ENCODE data around the gene BOLA1. TPM values are rescaled to one million over a fixed set of nuclear protein-coding genes. Genes with fewer than 3 reads are reported as not detected.
A peak's percentile ranks its signal among the peaks of the same experiment; 100 is the strongest.

Gene BOLA1
- total RNA-seq, 1 donor from 2014 or later, result 15.6 TPM

DNA sequence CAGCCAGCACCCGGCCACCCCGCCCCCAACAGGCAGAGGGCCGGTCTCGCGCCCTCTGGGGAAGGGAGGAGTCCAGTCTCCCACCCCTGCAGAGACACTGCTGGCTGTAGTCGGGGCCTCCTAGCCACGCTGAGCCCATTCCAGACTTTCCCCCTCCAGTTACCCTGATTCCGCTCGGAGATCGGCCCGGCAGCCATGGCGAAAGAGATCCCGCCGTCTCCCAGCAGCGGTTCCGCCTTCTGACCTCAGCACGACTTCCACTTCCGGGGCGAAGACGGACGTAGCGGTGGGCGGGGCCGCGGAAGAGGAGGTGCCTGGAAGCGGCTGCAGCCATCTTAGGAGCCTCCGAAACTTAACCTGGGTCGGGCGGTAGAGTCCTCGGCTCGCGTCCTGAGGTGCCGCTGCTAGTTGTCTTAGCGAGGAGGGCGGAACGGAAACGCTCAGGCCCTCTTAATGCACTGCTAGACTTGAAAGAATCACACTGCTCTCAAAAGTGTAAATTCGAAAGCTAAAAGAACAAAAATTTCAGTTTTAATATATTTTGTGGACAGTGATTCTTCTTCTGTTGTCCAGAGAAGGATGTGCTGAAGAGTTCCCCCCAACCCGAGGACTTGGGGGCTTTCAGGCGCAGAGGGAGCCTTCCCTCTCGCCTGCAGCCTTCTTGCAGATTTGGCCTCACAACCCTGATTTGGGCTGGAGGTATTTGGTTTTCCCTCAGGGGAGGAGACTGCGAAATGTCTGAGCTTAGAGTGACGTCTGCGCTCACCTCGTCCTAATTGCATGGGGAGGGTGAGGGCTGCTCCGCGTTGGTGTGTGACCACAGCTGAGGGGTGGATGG is 28.4 kb downstream of the BOLA1 start, which contains the start of gene SF3B4:
TSS of gene SF3B4 (minus strand) at position 241 of the 838 bp plus-strand sequence. CDS start at position 197, 44 bp downstream.
- Mint-ChIP-seq H3K27ac (peak within 1 kb of the TSS; percentile 97), H3K27me3 (no peaks in the 10 kb centered on the region), H3K36me3 (peaks cover 47% of the 10 kb centered on the region), H3K9me3 (no peaks in the 10 kb centered on the region), H3K4me1 (ENCODE audit: unreplicated experiment) (peaks cover 17% of the 10 kb centered on the region), H3K4me3 (peak within 1 kb of the TSS; percentile 99)
- DNase-seq (ENCODE audit: extremely low spot score, unreplicated experiment), result peak; percentile 93
- TF ChIP-seq, protein P1, sequence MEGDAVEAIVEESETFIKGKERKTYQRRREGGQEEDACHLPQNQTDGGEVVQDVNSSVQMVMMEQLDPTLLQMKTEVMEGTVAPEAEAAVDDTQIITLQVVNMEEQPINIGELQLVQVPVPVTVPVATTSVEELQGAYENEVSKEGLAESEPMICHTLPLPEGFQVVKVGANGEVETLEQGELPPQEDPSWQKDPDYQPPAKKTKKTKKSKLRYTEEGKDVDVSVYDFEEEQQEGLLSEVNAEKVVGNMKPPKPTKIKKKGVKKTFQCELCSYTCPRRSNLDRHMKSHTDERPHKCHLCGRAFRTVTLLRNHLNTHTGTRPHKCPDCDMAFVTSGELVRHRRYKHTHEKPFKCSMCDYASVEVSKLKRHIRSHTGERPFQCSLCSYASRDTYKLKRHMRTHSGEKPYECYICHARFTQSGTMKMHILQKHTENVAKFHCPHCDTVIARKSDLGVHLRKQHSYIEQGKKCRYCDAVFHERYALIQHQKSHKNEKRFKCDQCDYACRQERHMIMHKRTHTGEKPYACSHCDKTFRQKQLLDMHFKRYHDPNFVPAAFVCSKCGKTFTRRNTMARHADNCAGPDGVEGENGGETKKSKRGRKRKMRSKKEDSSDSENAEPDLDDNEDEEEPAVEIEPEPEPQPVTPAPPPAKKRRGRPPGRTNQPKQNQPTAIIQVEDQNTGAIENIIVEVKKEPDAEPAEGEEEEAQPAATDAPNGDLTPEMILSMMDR (conservative IDR thresholded peaks at IDR 0.05), result peak; percentile 17

DNA sequence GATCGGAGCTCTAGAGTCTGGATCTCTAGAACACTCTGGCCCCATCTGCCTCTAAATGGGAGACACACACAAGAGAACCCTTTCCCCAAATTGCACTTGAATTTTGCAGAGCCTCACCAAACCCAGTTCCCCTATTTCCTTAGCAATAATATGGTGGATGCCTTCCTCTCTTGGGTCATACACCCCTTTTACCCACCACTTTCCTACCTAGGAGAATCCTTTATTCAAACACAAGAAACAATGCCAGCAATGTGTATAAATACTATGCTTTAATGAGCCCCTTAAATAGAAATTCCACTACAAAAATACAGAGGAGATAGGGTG is 29.0 kb downstream of the BOLA1 start:
- H3K27ac Mint-ChIP-seq, result peak overlapping the region; percentile 97
- no peaks in the 10 kb centered on the region for H3K27me3 Mint-ChIP-seq
- H3K4me3 Mint-ChIP-seq, result peak overlapping the region; percentile 99
- H3K36me3 Mint-ChIP-seq, result peaks cover 43% of the 10 kb centered on the region
- DNase-seq (ENCODE audit: extremely low spot score, unreplicated experiment), result no peak
- TF ChIP-seq, protein P1 (conservative IDR thresholded peaks at IDR 0.05), result no peak
- no peaks in the 10 kb centered on the region for H3K9me3 Mint-ChIP-seq
- peaks cover 17% of the 10 kb centered on the region for H3K4me1 Mint-ChIP-seq (ENCODE audit: unreplicated experiment)

DNA sequence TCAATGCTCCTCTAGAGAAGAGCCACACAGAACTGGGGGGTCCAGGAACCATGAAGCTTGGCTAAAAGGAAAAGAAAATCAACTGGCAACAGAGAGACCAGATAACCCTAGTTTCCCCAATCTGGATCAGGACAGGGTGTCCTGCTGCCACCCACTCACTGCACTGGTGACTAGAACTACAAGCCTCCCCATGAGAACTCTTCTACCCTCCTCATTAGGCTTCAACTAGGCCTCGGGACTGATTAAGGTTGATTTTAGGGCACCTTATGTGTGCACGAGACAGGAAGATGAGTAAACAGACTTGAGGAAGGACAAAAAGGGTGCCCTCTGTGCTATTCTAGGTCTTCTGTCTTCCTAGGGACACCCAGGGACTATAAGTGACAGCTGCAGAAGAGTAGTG is 30.5 kb downstream of the BOLA1 start:
- no peak overlapping the region for H3K4me3 Mint-ChIP-seq
- TF ChIP-seq, protein P1 (conservative IDR thresholded peaks at IDR 0.05), result no peak
- no peak overlapping the region for H3K27ac Mint-ChIP-seq

DNA sequence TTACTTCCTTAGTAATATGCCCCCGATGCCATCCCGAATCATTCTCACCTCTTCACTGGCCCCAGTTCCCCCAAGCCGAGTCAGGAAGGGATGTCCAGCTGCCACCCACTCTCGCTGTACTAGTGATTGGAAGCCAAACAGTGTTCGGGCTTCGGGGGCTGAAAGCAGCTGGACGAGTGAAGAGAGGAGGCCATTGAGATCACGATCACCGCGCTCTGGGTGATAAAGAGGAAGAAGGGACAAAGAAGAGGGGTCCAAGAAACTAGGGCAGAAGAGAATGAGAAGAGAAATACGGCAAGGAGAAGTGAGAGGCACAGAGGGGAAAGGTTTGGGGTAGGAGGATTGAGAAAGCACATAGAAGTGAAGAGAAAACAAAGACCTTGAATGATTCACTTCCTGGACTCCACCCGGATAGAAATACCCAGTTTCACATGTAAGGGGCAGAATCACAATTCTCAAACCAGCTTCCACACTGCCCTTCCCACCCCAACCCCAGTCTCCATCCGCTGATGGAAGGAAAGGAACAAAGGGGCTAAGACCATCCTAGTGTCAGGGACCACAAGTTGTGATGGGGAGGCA is 31.9 kb downstream of the BOLA1 start:
- TF ChIP-seq, protein P1 (conservative IDR thresholded peaks at IDR 0.05), result no peak
- peaks cover 12% of the 10 kb centered on the region for H3K4me1 Mint-ChIP-seq (ENCODE audit: unreplicated experiment)
- no peaks in the 10 kb centered on the region for H3K27me3 Mint-ChIP-seq
- DNase-seq (ENCODE audit: extremely low spot score, unreplicated experiment), result no peak
- no peaks in the 10 kb centered on the region for H3K9me3 Mint-ChIP-seq
- H3K27ac Mint-ChIP-seq, result peak overlapping the region; percentile 17
- H3K4me3 Mint-ChIP-seq, result no peak overlapping the region
- H3K36me3 Mint-ChIP-seq, result peaks cover 28% of the 10 kb centered on the region

More for the DNA sequence above, 30.5 kb downstream of the BOLA1 start:
- Mint-ChIP-seq H3K9me3 (no peaks in the 10 kb centered on the region), H3K27me3 (no peaks in the 10 kb centered on the region), H3K36me3 (peaks cover 35% of the 10 kb centered on the region), H3K4me1 (ENCODE audit: unreplicated experiment) (peaks cover 13% of the 10 kb centered on the region)
- DNase-seq (ENCODE audit: extremely low spot score, unreplicated experiment), result no peak

DNA sequence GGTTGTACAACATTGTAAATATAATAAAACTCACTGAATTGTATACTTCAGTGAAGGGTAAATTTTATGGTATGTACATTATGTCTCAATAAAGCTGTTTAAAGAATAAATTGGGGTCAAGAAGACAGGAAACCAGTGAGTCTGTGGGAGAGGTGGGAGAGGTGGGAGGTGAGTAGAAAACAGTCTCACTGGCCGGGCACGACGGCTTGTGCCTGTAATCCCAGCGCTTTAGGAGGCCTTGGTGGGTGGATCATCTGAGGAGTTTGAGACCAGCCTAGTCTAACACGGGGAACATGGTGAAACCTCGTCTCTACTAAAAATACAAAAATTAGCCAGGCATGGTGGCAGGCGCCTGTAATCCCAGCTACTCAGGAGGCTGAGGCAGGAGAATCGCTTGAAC is 33.1 kb downstream of the BOLA1 start:
- no peaks in the 10 kb centered on the region for H3K27me3 Mint-ChIP-seq
- no peak for DNase-seq (ENCODE audit: extremely low spot score, unreplicated experiment)
- no peak overlapping the region for H3K27ac Mint-ChIP-seq
- peaks cover 24% of the 10 kb centered on the region for H3K4me1 Mint-ChIP-seq (ENCODE audit: unreplicated experiment)
- TF ChIP-seq, protein P1 (conservative IDR thresholded peaks at IDR 0.05), result no peak
- H3K36me3 Mint-ChIP-seq, result peaks cover 25% of the 10 kb centered on the region
- H3K4me3 Mint-ChIP-seq, result no peak overlapping the region
- no peaks in the 10 kb centered on the region for H3K9me3 Mint-ChIP-seq
